ENCODE data around the gene PTCRA.

Gene PTCRA

GRCh38 chr6:42904467-42904866, 11.4 kb upstream of the PTCRA start:
- no peaks in the 10 kb centered on the region for H3K36me3 ChIP-seq (ENCODE audit: control insufficient read depth in 2 of 2, insufficient read depth in 2 of 2, low read length in 2 of 2)
- H3K27ac ChIP-seq (ENCODE audit: low read depth in 2 of 2, low read length in 2 of 2) = no peak overlapping the region
- no peaks in the 10 kb centered on the region for H3K27me3 ChIP-seq (ENCODE audit: control insufficient read depth in 2 of 2, insufficient read depth in 2 of 2, low read length in 2 of 2)
- H3K9me3 ChIP-seq (ENCODE audit: control insufficient read depth in 2 of 2, low read length in 2 of 2) = no peaks in the 10 kb centered on the region
- no peak overlapping the region for H3K9ac ChIP-seq (ENCODE audit: low read depth in 1 of 2, low read length in 2 of 2)
- no peak overlapping the region for H3K4me3 ChIP-seq (ENCODE audit: low read length in 2 of 2)
- peaks cover 0 to 5% of the 10 kb centered on the region in 2 donors for H3K4me1 ChIP-seq (ENCODE audit: control insufficient read depth in 2 of 2, insufficient read depth in 2 of 2, low read length in 2 of 2)

DNA sequence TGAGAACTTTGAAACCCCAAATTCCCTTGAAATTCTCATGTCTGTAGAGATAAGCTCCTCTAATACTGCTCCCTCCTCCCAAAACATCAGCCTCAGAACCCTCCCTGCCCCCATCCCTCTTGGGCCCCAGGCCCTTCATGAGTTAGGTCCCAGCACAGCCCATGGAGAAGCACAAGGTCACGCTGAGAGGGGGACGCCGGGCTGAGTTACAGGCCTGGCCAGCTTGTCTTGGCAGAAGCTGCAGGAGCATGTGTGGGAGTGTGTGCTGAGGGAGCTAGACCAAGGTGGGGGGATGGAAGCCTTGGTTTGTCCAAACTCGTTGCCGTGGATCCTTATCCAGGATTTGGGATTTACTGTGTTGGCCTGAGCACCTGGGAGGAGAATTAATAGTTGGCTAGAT, 8.5 kb upstream of the PTCRA start:
- no peak overlapping the region for H3K9ac ChIP-seq (ENCODE audit: low read depth in 1 of 2, low read length in 2 of 2)
- no peak overlapping the region for H3K4me3 ChIP-seq (ENCODE audit: low read length in 2 of 2)
- H3K4me1 ChIP-seq (ENCODE audit: control insufficient read depth in 2 of 2, insufficient read depth in 2 of 2, low read length in 2 of 2) = no peaks in the 10 kb centered on the region
- H3K27me3 ChIP-seq (ENCODE audit: control insufficient read depth in 2 of 2, insufficient read depth in 2 of 2, low read length in 2 of 2) = no peaks in the 10 kb centered on the region
- no peak overlapping the region for H3K27ac ChIP-seq (ENCODE audit: low read depth in 2 of 2, low read length in 2 of 2)
- H3K9me3 ChIP-seq (ENCODE audit: control insufficient read depth in 2 of 2, low read length in 2 of 2) = no peaks in the 10 kb centered on the region
- H3K36me3 ChIP-seq (ENCODE audit: control insufficient read depth in 2 of 2, insufficient read depth in 2 of 2, low read length in 2 of 2) = no peaks in the 10 kb centered on the region

DNA sequence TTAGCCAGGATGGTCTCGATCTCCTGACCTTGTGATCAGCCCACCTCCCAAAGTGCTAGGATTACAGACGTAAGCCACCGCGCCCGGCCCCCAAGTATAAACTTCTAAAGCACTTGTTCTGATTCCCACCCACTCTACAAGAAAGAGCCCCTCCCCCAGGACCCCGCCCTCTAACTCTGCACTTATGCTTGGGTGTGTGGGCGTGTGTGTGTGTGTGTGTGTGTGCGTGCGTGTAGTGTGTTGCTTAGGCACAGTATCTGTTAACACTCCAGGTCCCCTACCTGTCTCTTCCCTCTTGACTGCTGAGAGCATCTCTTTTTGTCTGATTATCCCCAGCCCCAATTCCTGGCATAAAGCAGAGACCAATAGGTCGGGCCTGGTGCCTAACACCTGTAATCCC, 6.0 kb upstream of the PTCRA start:
- H3K36me3 ChIP-seq (ENCODE audit: control insufficient read depth in 2 of 2, insufficient read depth in 2 of 2, low read length in 2 of 2) = no peaks in the 10 kb centered on the region
- no peaks in the 10 kb centered on the region for H3K9me3 ChIP-seq (ENCODE audit: control insufficient read depth in 2 of 2, low read length in 2 of 2)
- H3K4me3 ChIP-seq (ENCODE audit: low read length in 2 of 2) = no peak overlapping the region
- H3K9ac ChIP-seq (ENCODE audit: low read depth in 1 of 2, low read length in 2 of 2) = no peak overlapping the region
- no peaks in the 10 kb centered on the region for H3K4me1 ChIP-seq (ENCODE audit: control insufficient read depth in 2 of 2, insufficient read depth in 2 of 2, low read length in 2 of 2)
- no peaks in the 10 kb centered on the region for H3K27me3 ChIP-seq (ENCODE audit: control insufficient read depth in 2 of 2, insufficient read depth in 2 of 2, low read length in 2 of 2)
- H3K27ac ChIP-seq (ENCODE audit: low read depth in 2 of 2, low read length in 2 of 2) = no peak overlapping the region

DNA sequence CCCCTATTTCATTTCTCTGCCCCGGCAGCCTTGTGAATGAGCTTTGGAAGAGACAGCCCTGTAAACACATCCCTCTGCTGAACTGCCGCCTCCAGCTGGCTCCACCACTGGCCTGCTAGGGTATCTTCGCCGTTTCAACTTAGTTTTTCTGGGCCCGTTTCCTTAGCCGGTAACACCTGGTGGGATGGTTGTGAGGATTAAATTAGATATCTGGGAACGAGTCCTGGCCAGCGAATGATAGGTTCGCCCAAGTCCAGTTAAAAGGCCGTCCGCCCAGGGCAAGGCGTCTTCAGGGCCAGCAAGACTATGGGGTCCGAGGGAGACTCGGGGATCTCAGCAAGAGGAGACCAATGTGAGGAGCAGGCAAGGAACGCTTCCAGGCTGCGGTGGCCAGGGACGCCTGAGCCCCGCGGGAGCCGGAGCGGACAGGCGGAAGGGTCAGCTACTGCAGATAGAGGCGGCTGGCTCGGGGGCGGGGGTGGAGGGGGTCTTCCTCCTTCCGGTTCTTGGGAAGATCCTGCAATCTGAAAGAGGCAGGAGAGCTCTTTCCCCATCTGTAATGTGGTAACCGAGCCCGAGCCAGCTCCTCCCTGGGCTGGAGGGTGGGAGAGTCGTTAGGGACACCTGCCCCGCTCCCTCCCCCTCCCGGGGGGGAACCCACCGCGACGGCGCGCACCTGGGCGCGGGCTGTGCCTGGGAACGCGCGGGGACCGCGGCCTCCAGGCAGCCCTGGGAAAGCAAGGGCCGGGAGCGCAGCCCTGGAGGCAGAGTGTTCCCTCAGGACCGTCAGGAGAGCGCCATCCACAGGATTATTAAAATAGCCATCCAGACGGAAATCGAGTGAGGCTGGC, 4.5 kb upstream of the PTCRA start:
- H3K4me3 ChIP-seq (ENCODE audit: low read length in 2 of 2) = no peak overlapping the region
- no peak overlapping the region for H3K27ac ChIP-seq (ENCODE audit: low read depth in 2 of 2, low read length in 2 of 2)
- H3K36me3 ChIP-seq (ENCODE audit: control insufficient read depth in 2 of 2, insufficient read depth in 2 of 2, low read length in 2 of 2) = no peaks in the 10 kb centered on the region
- no peaks in the 10 kb centered on the region for H3K4me1 ChIP-seq (ENCODE audit: control insufficient read depth in 2 of 2, insufficient read depth in 2 of 2, low read length in 2 of 2)
- no peak overlapping the region for H3K9ac ChIP-seq (ENCODE audit: low read depth in 1 of 2, low read length in 2 of 2)
- no peaks in the 10 kb centered on the region for H3K27me3 ChIP-seq (ENCODE audit: control insufficient read depth in 2 of 2, insufficient read depth in 2 of 2, low read length in 2 of 2)
- H3K9me3 ChIP-seq (ENCODE audit: control insufficient read depth in 2 of 2, low read length in 2 of 2) = no peaks in the 10 kb centered on the region

DNA sequence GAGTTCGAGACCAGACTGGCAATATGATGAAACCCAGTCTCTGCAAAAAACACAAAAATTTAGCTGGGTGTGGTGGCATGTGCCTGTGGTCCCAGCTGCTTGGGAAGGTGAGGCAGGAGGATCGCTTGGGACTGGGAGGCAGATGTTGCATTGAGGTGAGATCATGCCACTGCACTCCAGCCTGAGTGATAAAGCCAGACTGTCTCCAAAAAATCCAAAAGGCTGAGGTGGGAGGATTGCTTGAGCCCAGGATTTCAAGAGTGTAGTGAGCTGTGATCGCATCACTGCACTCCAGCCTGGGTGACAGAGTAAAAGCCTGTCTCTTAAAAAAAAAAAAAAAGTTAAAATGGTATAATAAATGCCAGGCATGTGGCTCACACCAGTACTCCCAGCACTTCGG, 1.3 kb upstream of the PTCRA start:
- H3K9ac ChIP-seq (ENCODE audit: low read depth in 1 of 2, low read length in 2 of 2) = no peak overlapping the region
- H3K27ac ChIP-seq (ENCODE audit: low read depth in 2 of 2, low read length in 2 of 2) = no peak overlapping the region
- H3K9me3 ChIP-seq (ENCODE audit: control insufficient read depth in 2 of 2, low read length in 2 of 2) = no peaks in the 10 kb centered on the region
- H3K36me3 ChIP-seq (ENCODE audit: control insufficient read depth in 2 of 2, insufficient read depth in 2 of 2, low read length in 2 of 2) = no peaks in the 10 kb centered on the region
- H3K4me1 ChIP-seq (ENCODE audit: control insufficient read depth in 2 of 2, insufficient read depth in 2 of 2, low read length in 2 of 2) = no peaks in the 10 kb centered on the region
- H3K27me3 ChIP-seq (ENCODE audit: control insufficient read depth in 2 of 2, insufficient read depth in 2 of 2, low read length in 2 of 2) = no peaks in the 10 kb centered on the region
- no peak overlapping the region for H3K4me3 ChIP-seq (ENCODE audit: low read length in 2 of 2)

GRCh38 chr6:42916288-42916687, 435 bp downstream of the PTCRA start:
- Histone ChIP-seq H3K36me3 (ENCODE audit: control insufficient read depth in 2 of 2, insufficient read depth in 2 of 2, low read length in 2 of 2) (no peaks in the 10 kb centered on the region), H3K27ac (ENCODE audit: low read depth in 2 of 2, low read length in 2 of 2) (no peak overlapping the region), H3K4me3 (ENCODE audit: low read length in 2 of 2) (no peak overlapping the region), H3K9me3 (ENCODE audit: control insufficient read depth in 2 of 2, low read length in 2 of 2) (no peaks in the 10 kb centered on the region), H3K9ac (ENCODE audit: low read depth in 1 of 2, low read length in 2 of 2) (no peak overlapping the region), H3K27me3 (ENCODE audit: control insufficient read depth in 2 of 2, insufficient read depth in 2 of 2, low read length in 2 of 2) (no peaks in the 10 kb centered on the region), H3K4me1 (ENCODE audit: control insufficient read depth in 2 of 2, insufficient read depth in 2 of 2, low read length in 2 of 2) (no peaks in the 10 kb centered on the region)

DNA sequence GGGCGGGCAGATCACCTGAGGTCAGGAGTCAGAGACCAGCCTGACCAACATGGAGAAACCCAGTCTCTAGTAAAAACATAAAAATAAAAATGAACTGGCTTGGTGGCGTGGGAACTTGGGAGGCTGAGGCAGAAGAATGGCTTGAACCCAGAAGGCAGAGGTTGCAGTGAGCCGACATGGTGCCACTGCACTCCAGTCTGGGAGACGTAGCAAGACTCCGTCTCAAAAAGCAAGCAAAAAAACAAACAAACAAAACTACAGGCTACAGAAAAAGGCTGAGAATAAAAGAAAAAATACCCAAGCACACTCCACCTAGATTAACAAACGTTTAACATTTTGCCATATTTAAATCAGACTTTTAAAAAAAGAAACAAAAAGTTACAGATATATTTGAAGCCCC, 5.9 kb downstream of the PTCRA start:
- no peak overlapping the region for H3K27ac ChIP-seq (ENCODE audit: low read depth in 2 of 2, low read length in 2 of 2)
- H3K9me3 ChIP-seq (ENCODE audit: control insufficient read depth in 2 of 2, low read length in 2 of 2) = no peaks in the 10 kb centered on the region
- H3K4me1 ChIP-seq (ENCODE audit: control insufficient read depth in 2 of 2, insufficient read depth in 2 of 2, low read length in 2 of 2) = no peaks in the 10 kb centered on the region
- H3K36me3 ChIP-seq (ENCODE audit: control insufficient read depth in 2 of 2, insufficient read depth in 2 of 2, low read length in 2 of 2) = no peaks in the 10 kb centered on the region
- no peaks in the 10 kb centered on the region for H3K27me3 ChIP-seq (ENCODE audit: control insufficient read depth in 2 of 2, insufficient read depth in 2 of 2, low read length in 2 of 2)
- no peak overlapping the region for H3K4me3 ChIP-seq (ENCODE audit: low read length in 2 of 2)
- H3K9ac ChIP-seq (ENCODE audit: low read depth in 1 of 2, low read length in 2 of 2) = no peak overlapping the region

DNA sequence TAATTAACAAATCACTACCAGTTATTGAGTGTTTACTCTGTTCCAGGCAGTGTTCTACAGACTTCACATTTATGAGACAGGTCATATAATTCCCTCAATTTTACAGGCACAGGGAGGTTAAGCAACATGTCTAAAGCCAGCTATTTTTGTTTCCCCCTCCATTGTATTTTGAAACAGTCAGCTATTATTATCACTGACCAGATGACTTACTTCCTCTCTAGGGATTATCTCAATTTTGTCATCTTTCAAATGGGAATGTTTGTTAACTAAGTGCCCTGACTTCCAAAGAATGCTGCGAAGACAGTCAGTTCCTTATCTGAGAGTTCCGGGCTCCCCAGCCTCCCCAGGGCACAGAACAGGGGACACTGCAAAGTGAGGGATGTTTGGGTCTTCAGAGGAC, 7.8 kb downstream of the PTCRA start:
- Histone ChIP-seq H3K4me1 (ENCODE audit: control insufficient read depth in 2 of 2, insufficient read depth in 2 of 2, low read length in 2 of 2) (peaks cover 3 to 5% of the 10 kb centered on the region in 2 donors), H3K4me3 (ENCODE audit: low read length in 2 of 2) (no peak overlapping the region)

GRCh38 chr6:42925248-42925857, 9.5 kb downstream of the PTCRA start:
- Histone ChIP-seq H3K9ac (ENCODE audit: low read depth in 1 of 2, low read length in 2 of 2) (no peak overlapping the region), H3K4me1 (ENCODE audit: control insufficient read depth in 2 of 2, insufficient read depth in 2 of 2, low read length in 2 of 2) (peaks cover 9 to 10% of the 10 kb centered on the region in 2 donors), H3K4me3 (ENCODE audit: low read length in 2 of 2) (no peak overlapping the region), H3K9me3 (ENCODE audit: control insufficient read depth in 2 of 2, low read length in 2 of 2) (no peaks in the 10 kb centered on the region), H3K36me3 (ENCODE audit: control insufficient read depth in 2 of 2, insufficient read depth in 2 of 2, low read length in 2 of 2) (no peaks in the 10 kb centered on the region), H3K27ac (ENCODE audit: low read depth in 2 of 2, low read length in 2 of 2) (no peak overlapping the region), H3K27me3 (ENCODE audit: control insufficient read depth in 2 of 2, insufficient read depth in 2 of 2, low read length in 2 of 2) (no peaks in the 10 kb centered on the region)

More for the DNA sequence above, 7.8 kb downstream of the PTCRA start:
- Histone ChIP-seq H3K9me3 (ENCODE audit: control insufficient read depth in 2 of 2, low read length in 2 of 2) (no peaks in the 10 kb centered on the region), H3K27me3 (ENCODE audit: control insufficient read depth in 2 of 2, insufficient read depth in 2 of 2, low read length in 2 of 2) (no peaks in the 10 kb centered on the region), H3K36me3 (ENCODE audit: control insufficient read depth in 2 of 2, insufficient read depth in 2 of 2, low read length in 2 of 2) (no peaks in the 10 kb centered on the region), H3K9ac (ENCODE audit: low read depth in 1 of 2, low read length in 2 of 2) (no peak overlapping the region), H3K27ac (ENCODE audit: low read depth in 2 of 2, low read length in 2 of 2) (no peak overlapping the region)

GRCh38 chr6:42928986-42929820, 13.3 kb downstream of the PTCRA start, which contains the start of gene CNPY3:
CNPY3 (plus strand) TSS chr6:42929480; CDS start chr6:42929571, 91 bp downstream.
- Histone ChIP-seq H3K36me3 (ENCODE audit: control insufficient read depth in 2 of 2, insufficient read depth in 2 of 2, low read length in 2 of 2) (peaks cover 1% of the 10 kb centered on the region in 2 donors), H3K4me1 (ENCODE audit: control insufficient read depth in 2 of 2, insufficient read depth in 2 of 2, low read length in 2 of 2) (peaks cover 13 to 18% of the 10 kb centered on the region in 2 donors), H3K27ac (ENCODE audit: low read depth in 2 of 2, low read length in 2 of 2) (peak within 1 kb of the TSS; percentile 86 to 92), H3K27me3 (ENCODE audit: control insufficient read depth in 2 of 2, insufficient read depth in 2 of 2, low read length in 2 of 2) (no peaks in the 10 kb centered on the region), H3K9ac (ENCODE audit: low read depth in 1 of 2, low read length in 2 of 2) (peak within 1 kb of the TSS; percentile 73 to 80), H3K4me3 (ENCODE audit: low read length in 2 of 2) (peak within 1 kb of the TSS; percentile 75 to 81), H3K9me3 (ENCODE audit: control insufficient read depth in 2 of 2, low read length in 2 of 2) (no peaks in the 10 kb centered on the region)
